NCI-H1694 treated with DMSO at 0.1 percent for 48 hours (cell line): ENCODE data around the gene GARS1.
"Not testable (repeated sequence)": the region's sequence is repeated elsewhere in the genome, so short reads cannot be mapped to it uniquely, and the experiment has no call there.

Source experiments
- DNase-seq: peaks from one replicate; lab custom pipeline; 2025; lab: John Stamatoyannopoulos, UW

GARS1 gene

GRCh38 chr7:30572212-30572841, 22.4 kb upstream of the GARS1 start:
- no peak for DNase-seq

DNA sequence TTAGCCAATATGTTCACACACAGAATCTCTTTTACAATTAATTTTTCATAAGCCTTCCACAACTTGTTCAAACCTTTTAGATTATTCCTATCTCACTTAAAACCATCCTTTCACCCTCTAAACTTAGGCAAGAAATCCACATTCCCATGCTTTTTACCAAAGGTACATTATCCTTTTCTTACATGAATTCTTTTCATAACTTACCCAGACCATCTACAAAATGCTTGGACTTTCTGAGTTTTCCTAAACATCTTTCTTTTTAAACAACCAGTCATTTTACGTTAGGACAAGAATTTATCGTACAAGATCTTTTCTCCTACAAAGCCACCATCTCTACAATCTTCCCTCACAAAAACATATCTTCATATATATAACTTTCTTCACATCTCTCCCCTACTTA, 18.8 kb upstream of the GARS1 start:
- no peak for DNase-seq

GRCh38 chr7:30583181-30583580, 11.5 kb upstream of the GARS1 start:
- DNase-seq = no peak

DNA sequence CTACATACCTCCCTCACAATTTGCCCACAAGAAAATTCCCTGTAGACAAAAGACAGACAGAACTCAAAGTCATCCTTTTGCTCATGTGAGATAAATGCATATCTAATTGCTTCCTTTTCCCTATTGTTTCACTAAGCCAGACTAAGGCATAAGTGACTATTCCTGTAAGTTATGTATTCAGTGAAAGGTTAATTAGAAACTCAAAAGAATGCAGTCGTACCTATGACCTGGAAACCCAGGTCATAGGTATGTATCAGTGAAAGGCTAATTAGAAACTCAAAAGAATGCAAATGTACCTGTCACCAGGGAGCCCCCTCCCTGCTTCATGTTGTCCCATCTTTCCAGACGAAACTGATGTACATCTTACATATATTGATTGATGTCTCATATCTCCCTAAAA, 10.3 kb upstream of the GARS1 start:
- DNase-seq = no peak

GRCh38 chr7:30584965-30585364, 9.7 kb upstream of the GARS1 start:
- DNase-seq = no peak

GRCh38 chr7:30585675-30586074, 9.0 kb upstream of the GARS1 start:
- no peak for DNase-seq

GRCh38 chr7:30587547-30587946, 7.1 kb upstream of the GARS1 start:
- DNase-seq = not testable (repeated sequence)

- no peak for DNase-seq
These were observed 5.6 kb upstream of the GARS1 start for GRCh38 chr7:30589111-30589510.

GRCh38 chr7:30594048-30594539, 584 bp upstream of the GARS1 start:
- DNase-seq = peak; percentile 66

GRCh38 chr7:30595436-30596013, 847 bp downstream of the GARS1 start:
- DNase-seq = no peak

GRCh38 chr7:30596014-30596641, 1.4 kb downstream of the GARS1 start:
- peak; percentile 33 for DNase-seq

GRCh38 chr7:30596721-30597120, 2.0 kb downstream of the GARS1 start:
- no peak for DNase-seq

- no peak for DNase-seq
These were observed 3.6 kb downstream of the GARS1 start for GRCh38 chr7:30598121-30598876.

DNA sequence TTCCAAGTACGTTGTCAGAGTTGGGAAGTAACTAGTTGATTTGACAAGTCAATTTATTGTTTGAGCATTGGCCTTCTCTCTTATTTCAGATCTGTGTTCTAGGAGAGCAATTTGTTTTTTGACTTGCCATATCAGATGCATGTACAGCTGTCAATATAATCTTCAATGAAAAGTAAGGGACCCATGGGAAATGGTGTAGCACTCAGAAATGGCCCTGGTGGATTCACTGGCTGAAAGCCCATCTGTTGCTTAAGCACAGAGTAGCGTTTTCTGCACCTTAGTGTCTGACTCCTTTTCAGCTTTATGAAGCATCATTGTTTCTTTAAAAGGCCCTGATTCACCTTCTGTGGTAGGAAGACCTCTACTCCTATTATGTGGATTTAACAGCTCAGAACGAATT, 10.2 kb downstream of the GARS1 start:
- no peak for DNase-seq

GRCh38 chr7:30605832-30606231, 11.2 kb downstream of the GARS1 start:
- DNase-seq = no peak

DNA sequence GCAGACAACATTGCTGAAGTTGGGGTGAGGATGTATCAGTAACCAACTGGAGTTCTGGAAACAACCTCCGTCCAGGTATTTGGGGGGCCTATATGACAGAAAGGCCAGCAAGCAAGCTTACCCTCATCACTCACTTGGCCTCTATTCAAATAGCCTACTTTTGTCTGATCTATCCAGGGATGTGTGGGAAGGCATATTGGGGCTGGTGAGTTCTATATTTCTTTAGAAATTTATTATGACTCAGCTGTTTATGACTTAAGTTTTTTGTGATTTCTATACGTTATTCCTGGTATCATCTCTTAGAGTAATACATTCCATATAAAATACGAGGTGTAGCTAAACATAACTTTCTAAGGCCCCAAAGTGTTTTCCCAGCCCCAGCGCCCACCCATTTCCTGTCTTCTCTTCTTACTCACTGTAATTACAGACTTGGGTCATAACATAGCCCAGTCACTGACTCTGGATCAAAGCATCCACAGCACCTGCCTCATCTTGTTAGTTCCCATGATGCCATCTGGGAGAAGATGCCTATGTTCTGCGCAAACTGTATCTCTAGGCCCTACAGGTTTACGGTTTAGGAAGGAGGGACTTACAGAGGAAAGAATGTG, 18.1 kb downstream of the GARS1 start:
- no peak for DNase-seq

DNA sequence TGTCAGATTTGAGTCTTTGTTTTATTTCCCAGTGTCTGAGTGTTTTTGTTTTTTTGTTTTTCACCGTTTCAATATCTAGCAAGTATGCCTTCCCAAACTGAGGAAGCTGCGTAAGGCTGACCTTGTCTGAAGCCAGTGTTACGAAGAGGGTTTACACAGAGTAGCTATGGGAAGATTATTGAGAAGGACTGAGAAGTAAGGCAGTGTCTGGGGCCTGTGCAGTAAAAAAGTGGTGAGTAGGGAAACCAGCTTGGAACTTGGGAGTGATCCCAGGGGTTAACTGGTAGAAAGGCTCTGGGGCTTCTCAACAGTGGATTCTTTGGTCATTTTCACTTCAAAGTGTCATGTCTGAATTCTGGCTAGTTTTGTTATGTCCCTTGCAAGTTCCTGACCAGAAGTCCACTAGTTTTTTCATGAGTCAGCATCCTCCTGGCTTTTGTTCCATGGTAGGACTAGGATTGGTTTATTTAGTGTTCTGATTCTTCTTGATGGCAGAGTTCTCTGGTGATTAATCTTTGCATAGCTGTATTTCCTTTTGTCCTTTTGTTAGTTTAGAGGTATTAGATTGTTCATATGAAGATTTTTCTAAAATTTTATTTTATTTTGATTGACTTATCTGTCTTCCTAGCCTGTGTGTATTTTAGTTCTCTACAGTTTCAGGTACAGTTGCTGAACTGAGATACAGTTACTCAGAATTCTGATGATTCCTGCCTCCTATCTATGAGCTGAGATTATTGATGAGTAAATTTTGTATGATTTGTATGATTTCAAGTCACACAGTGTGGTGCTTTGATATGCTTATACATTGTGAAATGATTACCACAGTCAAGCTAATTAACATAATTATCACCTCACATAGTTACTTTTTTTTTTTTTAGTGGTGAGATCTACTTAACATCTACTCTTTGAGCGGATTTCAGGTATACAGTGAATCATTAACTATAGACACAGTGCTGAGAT, 19.0 kb downstream of the GARS1 start:
- DNase-seq = no peak

DNA sequence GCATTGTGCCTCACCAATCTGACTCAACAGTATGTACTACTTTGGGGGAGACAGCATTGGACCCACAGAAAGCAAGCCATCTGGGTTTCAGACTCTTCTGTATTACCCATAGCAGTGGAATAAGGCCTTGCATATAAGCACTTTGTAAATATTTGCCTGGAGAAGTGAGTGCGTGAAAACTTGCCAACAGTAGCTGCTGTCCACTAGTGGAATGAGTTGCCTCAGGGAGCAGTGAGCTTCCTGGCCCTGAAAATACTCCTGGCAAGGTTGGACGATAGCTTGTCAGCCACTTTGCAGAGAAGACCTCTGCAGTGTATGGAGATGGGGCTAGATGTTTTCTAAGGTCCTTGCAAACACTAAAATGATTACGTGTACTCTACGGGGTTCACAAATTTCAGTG, 21.6 kb downstream of the GARS1 start:
- no peak for DNase-seq

DNA sequence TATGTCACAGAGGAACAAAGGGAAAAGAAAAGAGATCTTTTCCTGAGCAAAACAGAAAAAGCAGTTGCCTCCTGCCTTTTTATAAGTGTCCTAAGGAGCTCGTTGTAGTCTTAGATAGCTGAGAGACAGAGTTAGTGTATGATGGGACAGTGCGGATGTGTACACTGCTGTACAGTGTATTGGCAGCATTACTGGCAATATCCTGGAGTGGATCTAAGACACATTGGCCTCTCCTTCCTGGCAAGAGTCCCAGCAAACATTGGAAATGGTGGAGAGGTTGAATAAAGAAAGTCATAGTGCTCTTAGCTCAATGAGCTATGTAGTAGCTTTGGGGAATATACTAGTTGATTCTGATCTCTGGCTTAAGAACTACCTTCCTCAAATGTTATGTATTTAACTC, 22.7 kb downstream of the GARS1 start:
- DNase-seq = no peak

DNA sequence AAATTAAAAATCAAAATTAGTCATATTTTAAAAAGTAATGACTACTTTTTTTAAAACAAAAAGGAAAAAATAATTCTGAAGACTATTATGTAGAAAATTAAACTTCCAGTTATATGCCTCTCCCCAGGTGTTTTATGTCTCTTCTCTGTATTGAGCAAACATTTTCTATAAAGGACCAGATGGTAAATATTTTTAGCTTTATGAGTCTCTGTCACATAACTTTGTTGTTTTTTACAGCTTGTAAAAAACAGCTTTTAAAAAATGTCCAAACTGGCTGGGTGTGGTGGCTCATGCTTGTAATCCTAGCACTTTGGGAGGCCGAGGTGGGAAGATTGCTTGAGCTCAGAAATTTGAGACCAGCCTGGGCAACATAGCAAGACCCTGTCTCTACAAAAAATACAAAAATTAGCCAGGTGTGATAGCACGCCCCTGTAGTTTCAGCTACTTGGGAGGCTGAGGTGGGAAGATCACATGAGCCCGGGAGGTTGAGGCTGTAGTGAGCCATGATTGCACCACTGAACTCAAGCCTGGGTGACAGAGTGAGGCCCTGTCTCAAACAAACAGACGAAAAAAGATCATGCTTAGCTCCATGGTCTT, 23.5 kb downstream of the GARS1 start:
- DNase-seq = no peak

DNA sequence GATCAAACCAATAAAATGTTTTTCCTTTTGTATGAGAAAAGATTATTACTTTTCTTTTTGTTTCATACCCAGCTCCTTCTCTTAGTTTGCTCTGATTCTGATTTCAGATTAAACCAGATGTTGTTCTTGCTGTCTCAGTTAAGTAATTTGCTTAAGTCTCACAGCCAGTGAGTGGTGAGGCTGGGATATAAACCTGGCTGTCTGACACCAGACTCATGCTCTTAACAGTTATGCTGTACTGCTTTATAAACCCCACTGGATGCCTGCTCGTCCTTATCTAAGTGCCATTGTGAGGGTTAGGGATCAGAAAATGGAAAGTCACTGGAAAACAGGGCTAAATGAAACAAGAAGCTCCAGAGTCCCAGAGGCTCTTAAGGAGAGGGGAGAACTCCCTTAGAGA, 24.3 kb downstream of the GARS1 start:
- DNase-seq = no peak
